ENCODE results near the gene MYO15A. TPM values are rescaled to one million over a fixed set of nuclear protein-coding genes. Genes with fewer than 3 reads are reported as not detected.

The MYO15A gene
- total and polyA plus RNA-seq, 2 donors (not counting 1 experiment from before 2014, with no cell fraction given): 2.5 to 3.1 TPM

DNA sequence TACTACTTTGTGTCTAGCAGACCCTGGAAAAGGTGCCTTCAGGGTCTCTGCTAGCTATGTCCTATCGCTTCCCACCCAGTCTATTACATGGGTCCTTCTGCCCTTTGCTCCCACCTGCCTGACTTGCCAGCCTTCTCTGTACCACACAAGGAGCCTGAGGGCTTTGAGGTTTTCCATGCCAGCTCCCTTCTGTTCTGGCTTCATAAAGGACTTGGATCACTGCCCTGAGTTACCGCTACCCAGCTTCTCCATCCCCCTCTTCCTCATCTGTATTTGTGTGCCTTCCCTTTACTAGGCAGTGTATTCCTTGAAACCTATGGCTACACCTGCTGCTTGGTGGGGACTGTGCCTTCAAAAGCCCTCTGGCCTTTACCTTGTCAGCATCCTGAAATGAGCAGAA is 97.3 kb downstream of the MYO15A start:
- Mint-ChIP-seq H3K27me3 (no peaks in the 10 kb centered on the region), H3K9me3 (ENCODE audit: insufficient read depth) (no peaks in the 10 kb centered on the region), H3K4me3 (no peak overlapping the region), H3K27ac (no peak overlapping the region), H3K4me1 (peaks cover 4% of the 10 kb centered on the region)
- Histone ChIP-seq H3K4me1 (ENCODE audit: control insufficient read depth in 2 of 2, insufficient read depth in 2 of 2, low read length in 2 of 2) (no peaks in the 10 kb centered on the region), H4K20me1 (ENCODE audit: control insufficient read depth, insufficient read depth, low read length, poor library complexity, severe bottlenecking) (peaks cover 83% of the 10 kb centered on the region), H3K27ac (ENCODE audit: low read length in 2 of 2) (no peak overlapping the region), H3K9ac (ENCODE audit: low read length) (no peak overlapping the region), H3K36me3 (replicated peaks in 1 of 2; ENCODE audit: control extremely low read depth in 1 of 2, control insufficient read depth in 1 of 2, extremely low read depth in 1 of 2, insufficient read depth in 2 of 2, low read length in 1 of 2) (peaks cover 2 to 63% of the 10 kb centered on the region in 2 experiments), H3K4me2 (replicated peaks; ENCODE audit: low read depth, low read length, poor library complexity, severe bottlenecking) (no peak overlapping the region), H2AFZ (ENCODE audit: insufficient read depth, low read depth, low read length, poor library complexity, severe bottlenecking) (no peak overlapping the region), H3K9me3 (ENCODE audit: control extremely low read depth in 1 of 3, control insufficient read depth in 2 of 3, insufficient read depth in 1 of 3, low read length in 2 of 3) (no peaks in the 10 kb centered on the region), H3K79me2 (ENCODE audit: control insufficient read depth, insufficient read depth, low read length) (peaks cover 23% of the 10 kb centered on the region), H3K4me3 (ENCODE audit: control extremely low read depth in 1 of 5, extremely low read depth in 1 of 5, insufficient read depth in 1 of 5, low read depth in 2 of 5, low read length in 4 of 5) (no peak overlapping the region), H3K27me3 (replicated peaks in 1 of 4; ENCODE audit: control extremely low read depth in 1 of 4, control insufficient read depth in 3 of 4, insufficient read depth in 4 of 4, low read length in 3 of 4) (no peaks in the 10 kb centered on the region)
- 84% methylated on average over 2 of the region's 2 CpGs for WGBS (ENCODE audit: insufficient coverage)
- ATAC-seq (ENCODE audit: low read depth) (no peak), DNase-seq (no peak)
- CTCF ChIA-PET: interaction anchor here (1.1 kb wide), 1 partner anchor 9 kb away, joined by 3 read pairs; no protein-coding TSS in a partner anchor
- TF ChIP-seq EZH2 (IDR thresholded peaks at IDR 0.05; ENCODE audit: borderline replicate concordance, insufficient read depth, low read depth, low read length, poor library complexity, severe bottlenecking): no peak
- TF ChIP-seq, protein P1, sequence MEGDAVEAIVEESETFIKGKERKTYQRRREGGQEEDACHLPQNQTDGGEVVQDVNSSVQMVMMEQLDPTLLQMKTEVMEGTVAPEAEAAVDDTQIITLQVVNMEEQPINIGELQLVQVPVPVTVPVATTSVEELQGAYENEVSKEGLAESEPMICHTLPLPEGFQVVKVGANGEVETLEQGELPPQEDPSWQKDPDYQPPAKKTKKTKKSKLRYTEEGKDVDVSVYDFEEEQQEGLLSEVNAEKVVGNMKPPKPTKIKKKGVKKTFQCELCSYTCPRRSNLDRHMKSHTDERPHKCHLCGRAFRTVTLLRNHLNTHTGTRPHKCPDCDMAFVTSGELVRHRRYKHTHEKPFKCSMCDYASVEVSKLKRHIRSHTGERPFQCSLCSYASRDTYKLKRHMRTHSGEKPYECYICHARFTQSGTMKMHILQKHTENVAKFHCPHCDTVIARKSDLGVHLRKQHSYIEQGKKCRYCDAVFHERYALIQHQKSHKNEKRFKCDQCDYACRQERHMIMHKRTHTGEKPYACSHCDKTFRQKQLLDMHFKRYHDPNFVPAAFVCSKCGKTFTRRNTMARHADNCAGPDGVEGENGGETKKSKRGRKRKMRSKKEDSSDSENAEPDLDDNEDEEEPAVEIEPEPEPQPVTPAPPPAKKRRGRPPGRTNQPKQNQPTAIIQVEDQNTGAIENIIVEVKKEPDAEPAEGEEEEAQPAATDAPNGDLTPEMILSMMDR (IDR thresholded peaks at IDR 0.05): no peak
- POLR2A ChIA-PET: no interaction called here
- intact Hi-C loops (cut with micrococcal nuclease): no loop called here

- no peaks in the 10 kb centered on the region for H3K9me3 ChIP-seq (ENCODE audit: control extremely low read depth in 1 of 3, control insufficient read depth in 2 of 3, insufficient read depth in 1 of 3, low read length in 2 of 3)
- intact Hi-C loops (cut with micrococcal nuclease): no loop called here
- no peak overlapping the region for H3K4me2 ChIP-seq (replicated peaks; ENCODE audit: low read depth, low read length, poor library complexity, severe bottlenecking)
- H2AFZ ChIP-seq (ENCODE audit: insufficient read depth, low read depth, low read length, poor library complexity, severe bottlenecking): no peak overlapping the region
- ChIA-PET CTCF (interaction anchor here (1.1 kb wide), 1 partner anchor 10 kb away, joined by 3 read pairs; no protein-coding TSS in a partner anchor), POLR2A (no interaction called here)
- H3K4me1 ChIP-seq (ENCODE audit: control insufficient read depth in 2 of 2, insufficient read depth in 2 of 2, low read length in 2 of 2): no peaks in the 10 kb centered on the region
- H4K20me1 ChIP-seq (ENCODE audit: control insufficient read depth, insufficient read depth, low read length, poor library complexity, severe bottlenecking): peaks cover 72% of the 10 kb centered on the region
- TF ChIP-seq, protein P1 (IDR thresholded peaks at IDR 0.05): no peak
- TF ChIP-seq EZH2 (IDR thresholded peaks at IDR 0.05; ENCODE audit: borderline replicate concordance, insufficient read depth, low read depth, low read length, poor library complexity, severe bottlenecking): no peak
- DNase-seq: no peak
- H3K79me2 ChIP-seq (ENCODE audit: control insufficient read depth, insufficient read depth, low read length): peaks cover 13% of the 10 kb centered on the region
- H3K4me3 Mint-ChIP-seq: no peak overlapping the region
- H3K4me3 ChIP-seq (ENCODE audit: control extremely low read depth in 1 of 5, extremely low read depth in 1 of 5, insufficient read depth in 1 of 5, low read depth in 2 of 5, low read length in 4 of 5): no peak overlapping the region
- no peaks in the 10 kb centered on the region for H3K9me3 Mint-ChIP-seq (ENCODE audit: insufficient read depth)
- no peaks in the 10 kb centered on the region for H3K27me3 Mint-ChIP-seq
- no peak overlapping the region for H3K27ac Mint-ChIP-seq
- no peaks in the 10 kb centered on the region for H3K27me3 ChIP-seq (replicated peaks in 1 of 4; ENCODE audit: control extremely low read depth in 1 of 4, control insufficient read depth in 3 of 4, insufficient read depth in 4 of 4, low read length in 3 of 4)
- no peak overlapping the region for H3K9ac ChIP-seq (ENCODE audit: low read length)
- no peak for ATAC-seq (ENCODE audit: low read depth)
- no peak overlapping the region for H3K27ac ChIP-seq (ENCODE audit: low read length in 2 of 2)
- peaks cover 2 to 63% of the 10 kb centered on the region in 2 experiments for H3K36me3 ChIP-seq (replicated peaks in 1 of 2; ENCODE audit: control extremely low read depth in 1 of 2, control insufficient read depth in 1 of 2, extremely low read depth in 1 of 2, insufficient read depth in 2 of 2, low read length in 1 of 2)
- peaks cover 1% of the 10 kb centered on the region for H3K4me1 Mint-ChIP-seq
Observed at GRCh38 chr17:18206962-18207361, 98.4 kb downstream of the MYO15A start.

Data from B cell (primary cell).